Measurements from ENCODE around the gene APCDD1.

Gene APCDD1

GRCh38 chr18:10486362-10486761, 31.9 kb downstream of the APCDD1 start:
- H3K4me3 ChIP-seq (ENCODE audit: low read length) = no peak overlapping the region
- H3K9me3 ChIP-seq (replicated peaks; ENCODE audit: insufficient read depth, low read length) = no peaks in the 10 kb centered on the region
- no peaks in the 10 kb centered on the region for H3K36me3 ChIP-seq (replicated peaks; ENCODE audit: insufficient read depth, low read length)
- H2AFZ ChIP-seq (ENCODE audit: low read length) = no peak overlapping the region
- H3K27me3 ChIP-seq (replicated peaks; ENCODE audit: insufficient read depth, low read length) = no peaks in the 10 kb centered on the region
- peaks cover 3% of the 10 kb centered on the region; the same call in 1 of the 2 replicates for H3K4me1 ChIP-seq (ENCODE audit: low read length)
- no peaks in the 10 kb centered on the region for H3K9me2 ChIP-seq (replicated peaks; ENCODE audit: insufficient read depth, low read length)
- H3K4me2 ChIP-seq (ENCODE audit: low read depth, low read length) = no peak overlapping the region
- no peak overlapping the region for H3K27ac ChIP-seq (ENCODE audit: low read length)
- no peaks in the 10 kb centered on the region for H4K20me1 ChIP-seq (ENCODE audit: insufficient read depth, low read length)
- H3K9ac ChIP-seq (ENCODE audit: low read length) = no peak overlapping the region
- no peaks in the 10 kb centered on the region for H3F3A ChIP-seq (ENCODE audit: insufficient read depth, low read length)
- TF ChIP-seq EZH2 (optimal IDR thresholded peaks at IDR 0.05; ENCODE audit: low read depth, low read length) = no peak
- TF ChIP-seq, protein P1, sequence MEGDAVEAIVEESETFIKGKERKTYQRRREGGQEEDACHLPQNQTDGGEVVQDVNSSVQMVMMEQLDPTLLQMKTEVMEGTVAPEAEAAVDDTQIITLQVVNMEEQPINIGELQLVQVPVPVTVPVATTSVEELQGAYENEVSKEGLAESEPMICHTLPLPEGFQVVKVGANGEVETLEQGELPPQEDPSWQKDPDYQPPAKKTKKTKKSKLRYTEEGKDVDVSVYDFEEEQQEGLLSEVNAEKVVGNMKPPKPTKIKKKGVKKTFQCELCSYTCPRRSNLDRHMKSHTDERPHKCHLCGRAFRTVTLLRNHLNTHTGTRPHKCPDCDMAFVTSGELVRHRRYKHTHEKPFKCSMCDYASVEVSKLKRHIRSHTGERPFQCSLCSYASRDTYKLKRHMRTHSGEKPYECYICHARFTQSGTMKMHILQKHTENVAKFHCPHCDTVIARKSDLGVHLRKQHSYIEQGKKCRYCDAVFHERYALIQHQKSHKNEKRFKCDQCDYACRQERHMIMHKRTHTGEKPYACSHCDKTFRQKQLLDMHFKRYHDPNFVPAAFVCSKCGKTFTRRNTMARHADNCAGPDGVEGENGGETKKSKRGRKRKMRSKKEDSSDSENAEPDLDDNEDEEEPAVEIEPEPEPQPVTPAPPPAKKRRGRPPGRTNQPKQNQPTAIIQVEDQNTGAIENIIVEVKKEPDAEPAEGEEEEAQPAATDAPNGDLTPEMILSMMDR (IDR thresholded peaks at IDR 0.05; ENCODE audit: low read length) = no peak
- no peak for TF ChIP-seq EZH2phosphoT487 (IDR thresholded peaks at IDR 0.05; ENCODE audit: low read length)
- no peaks in the 10 kb centered on the region for H3K79me2 ChIP-seq (ENCODE audit: low read length)
- DNase-seq = no peak

GRCh38 chr18:10487154-10487553, 32.7 kb downstream of the APCDD1 start:
- H3K9ac ChIP-seq (ENCODE audit: low read length) = no peak overlapping the region
- H3K4me1 ChIP-seq (ENCODE audit: low read length) = peaks cover 3% of the 10 kb centered on the region; the same call in 1 of the 2 replicates
- no peak overlapping the region for H2AFZ ChIP-seq (ENCODE audit: low read length)
- H3K9me3 ChIP-seq (replicated peaks; ENCODE audit: insufficient read depth, low read length) = no peaks in the 10 kb centered on the region
- no peak overlapping the region for H3K27ac ChIP-seq (ENCODE audit: low read length)
- TF ChIP-seq EZH2phosphoT487 (IDR thresholded peaks at IDR 0.05; ENCODE audit: low read length) = no peak
- TF ChIP-seq, protein P1 (IDR thresholded peaks at IDR 0.05; ENCODE audit: low read length) = no peak
- no peak for TF ChIP-seq EZH2 (optimal IDR thresholded peaks at IDR 0.05; ENCODE audit: low read depth, low read length)
- H3K4me2 ChIP-seq (ENCODE audit: low read depth, low read length) = no peak overlapping the region
- H3K27me3 ChIP-seq (replicated peaks; ENCODE audit: insufficient read depth, low read length) = no peaks in the 10 kb centered on the region
- no peaks in the 10 kb centered on the region for H3K9me2 ChIP-seq (replicated peaks; ENCODE audit: insufficient read depth, low read length)
- H3K79me2 ChIP-seq (ENCODE audit: low read length) = no peaks in the 10 kb centered on the region
- H3K4me3 ChIP-seq (ENCODE audit: low read length) = no peak overlapping the region
- DNase-seq = no peak
- H3K36me3 ChIP-seq (replicated peaks; ENCODE audit: insufficient read depth, low read length) = no peaks in the 10 kb centered on the region
- no peaks in the 10 kb centered on the region for H3F3A ChIP-seq (ENCODE audit: insufficient read depth, low read length)
- H4K20me1 ChIP-seq (ENCODE audit: insufficient read depth, low read length) = no peaks in the 10 kb centered on the region

DNA sequence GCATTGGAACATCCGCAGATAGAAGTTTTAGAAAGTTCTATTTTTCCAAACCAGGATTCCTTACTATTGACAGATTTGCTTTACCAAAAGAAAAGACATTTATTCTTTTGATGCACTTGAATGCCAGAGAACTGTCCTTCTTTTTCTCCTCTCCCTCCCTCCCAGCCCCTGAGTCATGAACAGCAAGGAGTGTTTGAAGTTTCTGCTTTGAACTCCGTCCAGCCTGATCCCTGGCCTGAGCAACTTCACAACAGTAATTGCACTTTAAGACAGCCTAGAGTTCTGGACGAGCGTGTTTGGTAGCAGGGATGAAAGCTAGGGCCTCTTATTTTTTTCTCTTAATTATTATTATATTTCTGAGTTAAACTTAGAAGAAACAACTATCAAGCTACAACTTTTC, 33.6 kb downstream of the APCDD1 start:
- no peak overlapping the region for H3K4me2 ChIP-seq (ENCODE audit: low read depth, low read length)
- H2AFZ ChIP-seq (ENCODE audit: low read length) = no peak overlapping the region
- H3K9me3 ChIP-seq (replicated peaks; ENCODE audit: insufficient read depth, low read length) = no peaks in the 10 kb centered on the region
- H3K27me3 ChIP-seq (replicated peaks; ENCODE audit: insufficient read depth, low read length) = no peaks in the 10 kb centered on the region
- H3K79me2 ChIP-seq (ENCODE audit: low read length) = no peaks in the 10 kb centered on the region
- no peak overlapping the region for H3K9ac ChIP-seq (ENCODE audit: low read length)
- H4K20me1 ChIP-seq (ENCODE audit: insufficient read depth, low read length) = no peaks in the 10 kb centered on the region
- H3K36me3 ChIP-seq (replicated peaks; ENCODE audit: insufficient read depth, low read length) = no peaks in the 10 kb centered on the region
- TF ChIP-seq EZH2 (optimal IDR thresholded peaks at IDR 0.05; ENCODE audit: low read depth, low read length) (no peak), EZH2phosphoT487 (IDR thresholded peaks at IDR 0.05; ENCODE audit: low read length) (no peak)
- TF ChIP-seq, protein P1 (IDR thresholded peaks at IDR 0.05; ENCODE audit: low read length) = no peak
- H3K4me1 ChIP-seq (ENCODE audit: low read length) = peaks cover 3% of the 10 kb centered on the region; the same call in 1 of the 2 replicates
- H3K27ac ChIP-seq (ENCODE audit: low read length) = no peak overlapping the region
- no peaks in the 10 kb centered on the region for H3F3A ChIP-seq (ENCODE audit: insufficient read depth, low read length)
- H3K4me3 ChIP-seq (ENCODE audit: low read length) = no peak overlapping the region
- no peaks in the 10 kb centered on the region for H3K9me2 ChIP-seq (replicated peaks; ENCODE audit: insufficient read depth, low read length)
- no peak for DNase-seq
